H54 (cell line): ENCODE results near the gene ATP6V0D1.

Source experiments
- DNase-seq: peaks from one replicate; pipeline ENCODE4 v3.0.0; 2011; ENCODE audit warnings: low spot score, mixed read lengths; ENCODE audit not compliant: insufficient read length
- FAIRE-seq: peaks from 3 replicates; lab custom pipeline; 2011; peaks lifted over from hg19 to GRCh38; lab: Jason Lieb, UNC
- POLR2A ChIP-seq: IDR thresholded peaks from 2 replicates; pipeline ENCODE4 v1.6.1; 2011; ENCODE audit warnings: low read depth, mild to moderate bottlenecking, low read length

The ATP6V0D1 gene

GRCh38 chr16:67391424-67392300, 89.3 kb downstream of the ATP6V0D1 start:
- DNase-seq: no peak

GRCh38 chr16:67390816-67391423, 90.0 kb downstream of the ATP6V0D1 start:
- no peak for DNase-seq
- no peak for TF ChIP-seq POLR2A
- no peak for FAIRE-seq

More at GRCh38 chr16:67391424-67392300, 89.3 kb downstream of the ATP6V0D1 start:
- no peak for FAIRE-seq
- no peak for TF ChIP-seq POLR2A

- FAIRE-seq (no peak), DNase-seq (no peak)
- TF ChIP-seq POLR2A: no peak
Measured at GRCh38 chr16:67389911-67390815, 90.8 kb downstream of the ATP6V0D1 start.

GRCh38 chr16:67388591-67388990, 92.4 kb downstream of the ATP6V0D1 start:
- no peak for TF ChIP-seq POLR2A
- no peak for FAIRE-seq
- no peak for DNase-seq

- no peak for DNase-seq
- FAIRE-seq: no peak
- TF ChIP-seq POLR2A: no peak
Measured at GRCh38 chr16:67388191-67388590, 92.8 kb downstream of the ATP6V0D1 start.
